AG04450 (cell line): ENCODE results near the gene PRKD1. TPM values are rescaled to one million over a fixed set of nuclear protein-coding genes. Genes with fewer than 3 reads are reported as not detected.

ENCODE experiments used
- CTCF ChIA-PET: fragments of 300-600, 350-600 bp; formaldehyde crosslinking; extraction: SDS; loops from one replicate; lab custom pipeline; 2022; ENCODE audit warnings: antibody characterized with exemption, inconsistent platforms; lab: Charles Lee
- POLR2A ChIA-PET: fragments of 350-600 bp; formaldehyde crosslinking; extraction: SDS; loops from one replicate; lab custom pipeline; 2021; ENCODE audit warnings: antibody characterized with exemption, inconsistent platforms; lab: Yijun Ruan, JAX
- DNase-seq: peaks from one replicate; pipeline ENCODE4 v3.0.0-alpha.2; 2011; ENCODE audit warnings: low read depth, low spot score
- H3K27ac ChIP-seq: one replicate; pipeline ENCODE4 v1.5.1; 2012; ENCODE audit warnings: low read depth, low read length, control low read depth
- H3K27me3 ChIP-seq: one replicate; pipeline ENCODE4 v1.6.0; 2012; ENCODE audit warnings: low read length; ENCODE audit not compliant: control insufficient read depth, insufficient read depth
- H3K4me3 ChIP-seq: 2 replicates; pipeline ENCODE4 v1.5.1; 2011; ENCODE audit warnings: mild to moderate bottlenecking, low read depth, low read length, control low read depth
- H3K9me3 ChIP-seq: 2 replicates; pipeline ENCODE4 v1.5.1; 2012; ENCODE audit warnings: low read length; ENCODE audit not compliant: control insufficient read depth, insufficient read depth
- CTCF ChIP-seq: IDR thresholded peaks from 2 replicates; pipeline ENCODE4 v1.5.1; 2011; ENCODE audit warnings: low read depth, low read length, control low read depth, inconsistent platforms
- polyA plus RNA-seq: library from polyadenylated mRNA; depleted of rRNA; stranded (reverse); fragments of >200 nt; gene quantifications from 2 replicates; pipeline ENCODE4 v1.2.3, GENCODE V29; 2011

Gene PRKD1
- polyA plus RNA-seq, 1 experiment = 24.5 TPM

- H3K27me3 ChIP-seq = no peaks in the 10 kb centered on the region
- DNase-seq = no peak
- no peak overlapping the region for H3K4me3 ChIP-seq
- H3K9me3 ChIP-seq = no peaks in the 10 kb centered on the region
- TF ChIP-seq CTCF = no peak
- no peak overlapping the region for H3K27ac ChIP-seq
- ChIA-PET POLR2A (no interaction called here), CTCF (interaction anchor here (0.6 kb wide), 1 partner anchor 154 kb away, joined by 4 read pairs; no protein-coding TSS in a partner anchor)
These were observed 318.8 kb downstream of the PRKD1 start for GRCh38 chr14:29608861-29609260.

- no peak overlapping the region for H3K4me3 ChIP-seq
- H3K27me3 ChIP-seq = no peaks in the 10 kb centered on the region
- DNase-seq = no peak
- TF ChIP-seq CTCF = no peak
- POLR2A ChIA-PET = interaction anchor here (0.7 kb wide), 1 partner anchor 48 kb away, joined by 10 read pairs; no protein-coding TSS in a partner anchor
- no peaks in the 10 kb centered on the region for H3K9me3 ChIP-seq
- no peak overlapping the region for H3K27ac ChIP-seq
- CTCF ChIA-PET = no interaction called here
These were observed 320.5 kb downstream of the PRKD1 start for GRCh38 chr14:29607169-29607568.

- CTCF ChIA-PET = no interaction called here
- POLR2A ChIA-PET = no interaction called here
- H3K4me3 ChIP-seq = no peak overlapping the region
- DNase-seq = no peak
- H3K27ac ChIP-seq = no peak overlapping the region
- no peaks in the 10 kb centered on the region for H3K27me3 ChIP-seq
- TF ChIP-seq CTCF = no peak
- no peaks in the 10 kb centered on the region for H3K9me3 ChIP-seq
These were observed 324.0 kb downstream of the PRKD1 start for GRCh38 chr14:29603696-29604095.

- no peak overlapping the region for H3K27ac ChIP-seq
- no peaks in the 10 kb centered on the region for H3K9me3 ChIP-seq
- POLR2A ChIA-PET = no interaction called here
- CTCF ChIA-PET = interaction anchor here (0.6 kb wide), 1 partner anchor 59 kb away, joined by 5 read pairs; no protein-coding TSS in a partner anchor
- no peak for DNase-seq
- TF ChIP-seq CTCF = no peak
- H3K27me3 ChIP-seq = no peaks in the 10 kb centered on the region
- no peak overlapping the region for H3K4me3 ChIP-seq
These were observed 326.0 kb downstream of the PRKD1 start for GRCh38 chr14:29601616-29602015.

GRCh38 chr14:29587761-29588470, 339.7 kb downstream of the PRKD1 start:
- no peak for DNase-seq
- no peaks in the 10 kb centered on the region for H3K9me3 ChIP-seq
- H3K27ac ChIP-seq = no peak overlapping the region
- H3K4me3 ChIP-seq = no peak overlapping the region
- no peaks in the 10 kb centered on the region for H3K27me3 ChIP-seq
- ChIA-PET CTCF (no interaction called here), POLR2A (no interaction called here)
- TF ChIP-seq CTCF = no peak
